SK-N-MC (cell line): ENCODE results near the gene BAD.

Experiments used
- EZH2 ChIP-seq: fragments of 200-600 bp; sonication (generic); IDR thresholded peaks from one replicate; pipeline ENCODE4 v1.6.1; 2017; ENCODE audit warnings: antibody characterized with exemption
- FOXP2 ChIP-seq: optimal IDR thresholded peaks from 2 replicates; pipeline ENCODE3; 2011; ENCODE audit warnings: mild to moderate bottlenecking, moderate library complexity; ENCODE audit not compliant: insufficient read depth; ENCODE audit errors: extremely low read length, control extremely low read depth
- POLR2AphosphoS5 ChIP-seq: IDR thresholded peaks from 2 replicates; pipeline ENCODE4 v1.6.1; 2012; ENCODE audit warnings: mild to moderate bottlenecking, low read depth, low read length, borderline replicate concordance

GRCh38 chr11:64255135-64256128, 29.0 kb downstream of the BAD start:
- TF ChIP-seq EZH2, result no peak
- no peak for TF ChIP-seq POLR2AphosphoS5
- no peak for TF ChIP-seq FOXP2
